Uterus (tissue), 4 donors: Measurements from ENCODE around the gene TXNRD2. TPM values are rescaled to one million over a fixed set of nuclear protein-coding genes. Genes with fewer than 3 reads are reported as not detected.

Experiments used
- DNase-seq, 2 donors: peaks; one replicate each; pipeline ENCODE4 v3.0.0-alpha.2; 2019 to 2020
- H3K27ac ChIP-seq, 2 donors: fragments of 200-600 bp; sonication (generic); 1 replicate in 1 of 2; 2 replicates in 1 of 2; pipeline ENCODE4 v1.5.1; 2016 to 2018
- H3K27me3 ChIP-seq, 2 donors: fragments of 200-600 bp; sonication (generic); one replicate each; pipeline ENCODE4 v1.5.1; 2018 to 2019; ENCODE audit warnings: control low read depth in 1 of 2
- H3K36me3 ChIP-seq, 2 donors: fragments of 200-600 bp; sonication (generic); one replicate each; pipeline ENCODE4 v1.5.1; 2019; ENCODE audit warnings: control low read depth in 1 of 2
- H3K4me1 ChIP-seq, 2 donors: fragments of 200-600 bp; sonication (generic); one replicate each; pipeline ENCODE4 v1.5.1; 2018 to 2019; ENCODE audit warnings: control low read depth in 1 of 2
- H3K4me3 ChIP-seq, 2 donors: fragments of 200-600 bp; sonication (generic); 1 replicate in 1 of 2; 2 replicates in 1 of 2; pipeline ENCODE4 v1.5.1; 2018 to 2019; ENCODE audit warnings: mild to moderate bottlenecking in 1 of 2
- H3K9me3 ChIP-seq, 2 donors: fragments of 200-600 bp; sonication (generic); one replicate each; pipeline ENCODE4 v1.5.1; 2019; ENCODE audit warnings: control low read depth in 1 of 2
- POLR2A ChIP-seq, 2 donors: fragments of 450-650 bp; IDR thresholded peaks; one replicate each; pipeline ENCODE4 v1.6.1; 2016; ENCODE audit warnings: antibody characterized with exemption in 2 of 2, mild to moderate bottlenecking in 1 of 2, moderate library complexity in 1 of 2
- intact Hi-C: fragments of 100-400 bp; cut with DNase I; formaldehyde crosslinking; loops from one replicate; pipeline ENCODE4 v1.15.1; 2023; ENCODE audit warnings: low total_unique reads
- total RNA-seq, 4 donors: library from RNA; depleted of rRNA in 3 of 4; stranded (reverse); fragments of >200 nt in 3 of 4; gene quantifications; one replicate each; pipeline versions ENCODE4 v1.1.0 to v1.2.4, GENCODE V29; 2014 to 2023
- TF ChIP-seq, protein P1 (sequence below), 4 experiments: fragments of 200-600 bp in 2 of 4; fragments of 450-650 bp in 2 of 4; sonication (generic) in 2 of 4; IDR thresholded peaks; one replicate each; pipeline ENCODE4 v1.5.1; 2016 to 2019; ENCODE audit warnings: antibody characterized with exemption in 4 of 4, mild to moderate bottlenecking in 2 of 4, moderate library complexity in 1 of 4
- donor health status: DM: yes; HTN: yes; CAD: no.

TXNRD2 gene
- total RNA-seq, 4 donors from 2014 or later = 14.7 to 48.9 (median 25.6) TPM

DNA sequence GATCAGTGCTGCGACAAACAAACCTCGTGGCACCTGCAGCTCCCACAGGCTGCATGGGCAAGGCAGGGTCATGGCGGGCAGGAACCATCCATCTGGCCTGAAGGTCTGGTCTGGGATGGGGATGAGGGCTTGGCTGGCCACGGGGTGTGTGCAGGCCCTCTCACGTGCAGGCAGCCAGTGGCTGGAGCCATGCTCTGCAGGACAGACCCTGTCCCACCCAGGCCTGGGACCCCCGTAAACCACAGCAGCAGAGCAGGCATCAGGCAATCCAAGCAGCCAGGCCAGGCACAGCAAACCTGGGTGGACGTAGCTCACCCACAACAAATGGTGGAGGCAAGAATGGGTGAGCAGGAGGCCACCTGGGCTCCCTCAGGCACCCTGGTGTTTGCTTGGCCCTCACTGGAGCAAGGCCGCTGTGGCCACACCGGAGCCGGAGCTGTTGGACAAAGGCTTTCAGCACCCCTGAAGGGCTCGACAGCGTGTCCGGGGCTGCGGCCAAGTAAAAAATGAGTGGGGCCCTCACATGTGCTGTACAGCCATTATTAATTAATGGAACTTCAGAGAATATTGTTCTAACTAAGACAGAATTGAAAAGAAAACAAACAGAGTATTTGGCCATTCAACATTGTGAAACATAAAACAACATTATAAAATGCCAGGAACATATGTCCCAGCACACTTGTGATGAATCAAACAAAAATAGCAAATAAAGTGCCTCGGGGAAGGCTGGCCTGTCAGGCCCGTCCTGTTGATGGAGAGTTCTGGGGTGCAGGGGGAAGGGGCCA lies 63.0 kb downstream of the TXNRD2 start:
- no peak overlapping the region for H3K4me3 ChIP-seq
- DNase-seq = peak; percentile 10 to 12
- TF ChIP-seq, protein P1, sequence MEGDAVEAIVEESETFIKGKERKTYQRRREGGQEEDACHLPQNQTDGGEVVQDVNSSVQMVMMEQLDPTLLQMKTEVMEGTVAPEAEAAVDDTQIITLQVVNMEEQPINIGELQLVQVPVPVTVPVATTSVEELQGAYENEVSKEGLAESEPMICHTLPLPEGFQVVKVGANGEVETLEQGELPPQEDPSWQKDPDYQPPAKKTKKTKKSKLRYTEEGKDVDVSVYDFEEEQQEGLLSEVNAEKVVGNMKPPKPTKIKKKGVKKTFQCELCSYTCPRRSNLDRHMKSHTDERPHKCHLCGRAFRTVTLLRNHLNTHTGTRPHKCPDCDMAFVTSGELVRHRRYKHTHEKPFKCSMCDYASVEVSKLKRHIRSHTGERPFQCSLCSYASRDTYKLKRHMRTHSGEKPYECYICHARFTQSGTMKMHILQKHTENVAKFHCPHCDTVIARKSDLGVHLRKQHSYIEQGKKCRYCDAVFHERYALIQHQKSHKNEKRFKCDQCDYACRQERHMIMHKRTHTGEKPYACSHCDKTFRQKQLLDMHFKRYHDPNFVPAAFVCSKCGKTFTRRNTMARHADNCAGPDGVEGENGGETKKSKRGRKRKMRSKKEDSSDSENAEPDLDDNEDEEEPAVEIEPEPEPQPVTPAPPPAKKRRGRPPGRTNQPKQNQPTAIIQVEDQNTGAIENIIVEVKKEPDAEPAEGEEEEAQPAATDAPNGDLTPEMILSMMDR (IDR thresholded peaks at IDR 0.05) = no peak
- TF ChIP-seq POLR2A (IDR thresholded peaks at IDR 0.05) = no peak
- no peak overlapping the region for H3K27ac ChIP-seq
- peaks cover 0 to 16% of the 10 kb centered on the region in 2 donors for H3K4me1 ChIP-seq
- H3K9me3 ChIP-seq = no peaks in the 10 kb centered on the region
- intact Hi-C loops = no loop called here
- H3K36me3 ChIP-seq = no peaks in the 10 kb centered on the region
- no peaks in the 10 kb centered on the region for H3K27me3 ChIP-seq

DNA sequence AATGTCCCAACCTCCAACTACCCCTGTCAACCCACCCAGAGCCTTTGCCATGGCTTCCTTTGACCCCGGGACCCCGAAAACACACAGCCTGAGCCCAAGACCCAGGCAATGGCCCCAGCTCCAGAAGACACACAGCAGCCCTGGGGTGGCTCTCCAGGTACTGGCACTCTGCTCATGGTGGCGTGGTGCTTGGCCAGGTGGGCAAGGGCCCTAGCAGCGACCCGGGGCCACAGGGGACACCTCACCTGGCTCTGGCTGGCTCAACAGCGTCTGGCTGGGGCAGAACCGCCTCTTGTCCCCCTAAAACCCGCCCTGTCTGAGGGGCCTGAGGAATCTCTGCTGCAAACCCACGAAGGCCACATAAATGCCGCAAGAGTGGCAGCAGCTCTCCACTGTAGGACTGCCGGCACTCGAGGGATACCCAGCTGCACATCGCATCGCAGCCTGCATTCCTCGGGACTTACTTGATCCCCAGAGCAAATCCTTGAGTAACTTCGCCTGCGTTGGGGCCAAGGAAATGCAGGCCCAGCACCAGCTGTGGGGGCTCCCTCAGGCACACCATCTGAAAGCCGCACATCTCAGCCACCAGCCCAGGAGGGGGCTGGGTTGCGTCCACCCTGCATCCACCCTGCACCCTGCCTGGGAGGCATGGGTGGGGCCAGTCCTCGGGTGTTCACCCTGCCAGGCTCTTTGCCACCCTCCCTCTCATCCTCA lies 63.8 kb downstream of the TXNRD2 start:
- Histone ChIP-seq H3K4me3 (no peak overlapping the region), H3K27ac (no peak overlapping the region), H3K36me3 (no peaks in the 10 kb centered on the region), H3K27me3 (no peaks in the 10 kb centered on the region), H3K9me3 (no peaks in the 10 kb centered on the region), H3K4me1 (peaks cover 0 to 16% of the 10 kb centered on the region in 2 donors)
- TF ChIP-seq, protein P1 (IDR thresholded peaks at IDR 0.05) = no peak
- TF ChIP-seq POLR2A (IDR thresholded peaks at IDR 0.05) = no peak
- DNase-seq = peak in 1 of 2 donors; percentile 12
- intact Hi-C loops = no loop called here

DNA sequence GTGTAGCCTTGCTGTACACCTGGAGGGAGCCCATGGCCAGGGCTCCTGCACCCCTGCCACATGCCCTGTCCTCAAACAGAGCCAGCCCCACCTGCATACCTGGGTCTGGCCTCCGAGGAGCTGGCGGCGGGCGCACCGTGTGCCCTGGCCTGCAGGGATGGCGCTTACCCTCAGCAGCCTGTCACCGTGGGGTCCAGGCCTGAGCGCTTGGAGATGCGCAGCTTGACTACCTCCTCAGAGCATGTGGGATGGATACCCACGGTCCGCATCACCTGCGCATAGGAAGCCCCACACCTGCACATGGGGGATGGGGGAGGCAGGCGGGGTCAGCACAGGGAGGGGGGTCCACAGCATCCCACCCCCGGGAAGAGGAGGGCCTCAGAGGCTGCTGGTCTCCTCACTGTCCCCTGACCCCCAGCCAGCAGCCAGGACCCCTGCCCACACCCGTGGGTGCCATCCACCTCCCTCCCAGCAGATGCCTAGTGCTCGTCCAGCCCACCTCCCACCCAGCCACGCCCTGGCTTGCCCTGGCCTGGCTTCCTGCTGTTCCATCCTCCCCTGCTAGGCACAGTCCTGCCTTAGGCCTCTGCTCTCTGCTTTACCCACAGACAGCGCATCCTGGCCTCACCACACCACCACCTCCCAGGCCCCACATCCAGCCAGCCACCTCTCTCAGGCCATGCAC lies 64.5 kb downstream of the TXNRD2 start:
- Histone ChIP-seq H3K27ac (no peak overlapping the region), H3K4me1 (peaks cover 0 to 15% of the 10 kb centered on the region in 2 donors), H3K4me3 (no peak overlapping the region), H3K9me3 (no peaks in the 10 kb centered on the region), H3K27me3 (no peaks in the 10 kb centered on the region), H3K36me3 (no peaks in the 10 kb centered on the region)
- intact Hi-C loops = no loop called here
- peak; percentile 13 to 15 for DNase-seq
- TF ChIP-seq, protein P1 (IDR thresholded peaks at IDR 0.05) = no peak
- no peak for TF ChIP-seq POLR2A (IDR thresholded peaks at IDR 0.05)

DNA sequence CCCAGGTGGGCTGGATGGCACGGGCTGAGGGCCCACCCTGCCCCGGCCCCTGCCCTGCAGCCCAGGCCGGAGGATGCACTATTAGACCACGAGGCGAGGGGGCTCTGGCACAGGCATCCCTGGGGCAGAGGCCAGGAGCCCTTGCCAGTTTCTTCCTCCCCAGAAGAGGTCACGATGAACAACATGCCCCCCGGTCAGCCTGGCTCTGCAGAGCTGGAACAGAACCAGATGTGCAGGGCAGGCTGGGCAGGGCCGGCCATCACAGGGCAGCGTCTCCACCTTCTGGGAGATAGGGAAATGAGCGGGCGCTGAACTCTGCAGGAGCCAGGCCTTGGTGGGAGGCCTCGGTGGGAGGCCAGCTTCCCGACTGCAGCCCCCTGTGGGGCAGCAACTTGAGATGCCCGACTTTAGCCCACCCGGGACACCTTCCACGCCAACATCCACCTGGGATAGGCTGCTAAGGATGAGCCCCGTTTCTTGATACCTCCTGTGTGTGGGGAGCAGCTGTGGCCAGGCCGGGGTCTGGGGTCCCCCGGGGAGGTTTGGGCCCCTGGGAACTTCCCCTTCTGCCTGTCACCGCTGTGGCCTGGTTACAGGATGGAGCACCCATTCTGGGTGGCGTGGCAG lies 65.2 kb downstream of the TXNRD2 start:
- peak overlapping the region; percentile 40 to 48 for H3K27ac ChIP-seq

More for the DNA sequence above, 65.2 kb downstream of the TXNRD2 start:
- Histone ChIP-seq H3K9me3 (no peaks in the 10 kb centered on the region), H3K4me3 (no peak overlapping the region), H3K27me3 (no peaks in the 10 kb centered on the region), H3K36me3 (no peaks in the 10 kb centered on the region), H3K4me1 (peaks cover 0 to 8% of the 10 kb centered on the region in 2 donors)
- TF ChIP-seq, protein P1 (IDR thresholded peaks at IDR 0.05) = peak in 1 of 4 experiments; percentile 23
- TF ChIP-seq POLR2A (IDR thresholded peaks at IDR 0.05) = no peak
- intact Hi-C loops = no loop called here
- peak; percentile 16 to 35 for DNase-seq
